SKM-1 (cell line): Measurements from ENCODE around the gene SIGLEC12.
"Not testable (repeated sequence)": the region's sequence is repeated elsewhere in the genome, so short reads cannot be mapped to it uniquely, and the experiment has no call there.

Experiments
- DNase-seq: peaks from one replicate; lab custom pipeline; 2025; ENCODE audit not compliant: unreplicated experiment; lab: John Stamatoyannopoulos, UW

SIGLEC12 gene

GRCh38 chr19:51485960-51486660, 15.5 kb downstream of the SIGLEC12 start:
- no peak for DNase-seq

- no peak for DNase-seq
These were observed 21.0 kb downstream of the SIGLEC12 start for GRCh38 chr19:51480590-51480989.

GRCh38 chr19:51479531-51480331, 21.9 kb downstream of the SIGLEC12 start:
- no peak for DNase-seq

- DNase-seq = no peak
These were observed 23.0 kb downstream of the SIGLEC12 start, which contains the start of gene CEACAM18 for GRCh38 chr19:51478381-51479234. Gene CEACAM18 (plus strand): TSS chr19:51478539.

DNA sequence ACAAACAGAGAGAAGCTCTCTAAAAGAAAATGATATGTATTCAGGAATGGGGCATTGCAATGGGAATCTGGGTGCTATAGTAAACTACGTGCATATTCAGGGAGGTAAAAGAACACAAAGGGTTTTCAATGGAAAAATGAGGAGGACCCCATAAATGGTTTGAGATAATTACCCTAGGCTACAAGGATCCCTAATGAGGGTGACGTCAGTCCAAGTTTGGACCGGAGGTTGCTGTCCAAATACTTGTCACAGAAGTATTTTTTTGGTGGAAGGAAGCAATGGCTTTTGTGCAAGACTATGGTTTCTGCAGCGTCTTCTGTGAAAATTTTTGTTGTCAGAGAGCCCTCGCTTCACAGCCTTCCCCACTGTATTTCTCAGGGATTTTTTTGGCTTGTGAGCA, 24.3 kb downstream of the SIGLEC12 start:
- DNase-seq = no peak

DNA sequence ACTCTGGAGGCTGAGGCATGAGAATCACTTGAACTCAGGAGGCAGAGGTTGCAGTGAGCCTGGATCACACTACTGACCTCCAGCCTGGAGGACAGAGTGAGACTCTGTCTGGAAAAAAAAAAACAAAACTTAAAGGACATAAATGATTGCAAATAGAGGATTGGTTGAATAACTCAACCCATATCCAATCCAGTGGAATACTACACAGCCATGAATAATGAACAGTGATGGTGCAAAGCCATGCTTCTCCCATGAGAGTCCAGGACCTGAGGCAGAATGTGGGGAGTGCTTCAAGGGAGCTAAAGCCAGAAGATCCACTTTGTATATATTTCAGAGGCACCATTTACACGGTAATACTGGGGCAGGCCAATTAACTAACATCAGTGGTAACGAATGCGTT, 25.4 kb downstream of the SIGLEC12 start:
- DNase-seq = no peak

DNA sequence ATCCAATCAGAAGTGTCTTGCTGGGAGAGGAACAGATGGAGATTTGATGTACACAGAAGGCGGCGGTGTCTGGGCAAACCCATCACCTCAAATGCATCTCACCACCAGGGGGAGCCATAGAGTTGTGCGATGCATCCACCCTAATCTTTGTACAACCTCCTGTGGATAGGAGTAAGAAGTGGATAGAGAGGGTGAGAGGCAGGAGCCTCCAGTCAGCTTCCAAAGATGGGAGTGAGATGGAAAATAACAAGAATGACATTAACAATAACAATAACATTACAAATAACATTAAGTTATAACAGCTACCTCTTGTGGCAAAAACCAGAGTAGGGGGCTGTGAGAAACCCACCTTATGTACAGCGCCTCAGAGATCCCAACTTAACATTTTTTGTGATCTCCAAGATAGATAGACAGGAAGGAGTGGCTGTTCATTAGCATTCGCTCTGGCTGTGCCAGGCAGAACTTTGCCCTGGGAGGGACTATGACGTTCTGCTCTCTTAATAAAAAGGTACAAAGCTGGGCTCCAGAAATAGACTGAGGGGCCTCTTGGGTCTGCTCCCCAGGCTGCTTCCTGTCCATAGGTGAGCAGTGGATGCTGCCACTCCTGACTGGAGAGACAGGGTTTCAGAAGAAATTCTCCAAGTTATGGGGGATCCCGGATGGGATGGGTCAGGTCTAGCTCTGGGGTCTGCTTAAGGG, 28.4 kb downstream of the SIGLEC12 start:
- peak; percentile 15 for DNase-seq

GRCh38 chr19:51472607-51473006, 29.0 kb downstream of the SIGLEC12 start:
- no peak for DNase-seq

GRCh38 chr19:51471527-51471926, 30.1 kb downstream of the SIGLEC12 start:
- DNase-seq = no peak

- no peak for DNase-seq
These were observed 30.6 kb downstream of the SIGLEC12 start for GRCh38 chr19:51470966-51471365.

- no peak for DNase-seq
These were observed 32.0 kb downstream of the SIGLEC12 start for GRCh38 chr19:51469629-51470028.

GRCh38 chr19:51469162-51469561, 32.4 kb downstream of the SIGLEC12 start:
- no peak for DNase-seq

GRCh38 chr19:51468545-51468920, 33.1 kb downstream of the SIGLEC12 start:
- no peak for DNase-seq

DNA sequence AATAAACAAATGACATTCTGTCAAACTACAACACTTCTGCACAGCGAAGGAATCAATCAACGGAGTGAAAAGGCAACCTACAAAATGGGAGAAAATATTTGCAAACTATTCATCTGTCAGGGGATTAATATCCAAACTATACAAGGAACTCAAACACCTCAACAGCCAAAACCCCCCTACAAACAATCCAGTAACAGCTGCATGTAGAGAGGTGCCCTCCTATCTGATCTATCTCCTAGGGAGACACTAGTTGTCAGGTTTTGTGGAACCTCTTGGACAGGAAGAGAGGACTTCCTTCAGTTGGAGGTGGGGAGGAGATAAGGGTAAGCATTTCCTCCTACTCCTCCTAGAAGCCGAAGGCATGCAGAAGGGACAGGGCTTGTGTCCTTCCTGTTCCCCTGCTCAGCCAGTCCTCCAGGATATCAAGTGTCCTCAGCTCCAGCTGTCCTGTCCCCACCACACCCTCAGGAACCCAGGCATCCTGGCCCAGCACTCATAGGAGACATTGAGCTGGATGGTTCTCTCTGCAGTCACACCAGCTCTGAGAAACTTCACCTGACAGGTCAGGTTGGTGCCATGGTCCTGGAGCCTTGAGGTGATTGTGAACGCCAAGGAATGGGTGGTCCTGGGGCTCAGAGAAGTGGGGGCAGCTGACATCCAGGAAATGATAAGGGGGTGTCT, 33.6 kb downstream of the SIGLEC12 start:
- no peak for DNase-seq

DNA sequence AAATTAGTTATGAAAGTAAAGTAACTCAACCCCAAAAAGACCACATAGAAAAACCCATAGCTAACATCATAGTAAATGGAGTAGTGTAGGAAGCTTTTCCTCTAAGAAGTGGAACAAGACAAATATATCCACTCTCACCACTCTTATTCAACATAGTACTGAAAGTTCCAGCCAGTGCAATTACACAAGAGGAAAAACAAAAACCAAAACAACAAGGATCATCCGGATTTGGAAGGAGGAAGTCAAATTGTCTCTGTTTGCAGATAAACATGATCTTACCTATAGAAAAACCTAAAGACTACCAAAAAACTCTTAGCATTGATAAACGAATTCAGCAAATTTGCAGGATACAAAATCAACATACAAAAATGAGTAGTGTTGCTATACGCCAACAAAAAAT, 34.9 kb downstream of the SIGLEC12 start:
- DNase-seq = no peak

DNA sequence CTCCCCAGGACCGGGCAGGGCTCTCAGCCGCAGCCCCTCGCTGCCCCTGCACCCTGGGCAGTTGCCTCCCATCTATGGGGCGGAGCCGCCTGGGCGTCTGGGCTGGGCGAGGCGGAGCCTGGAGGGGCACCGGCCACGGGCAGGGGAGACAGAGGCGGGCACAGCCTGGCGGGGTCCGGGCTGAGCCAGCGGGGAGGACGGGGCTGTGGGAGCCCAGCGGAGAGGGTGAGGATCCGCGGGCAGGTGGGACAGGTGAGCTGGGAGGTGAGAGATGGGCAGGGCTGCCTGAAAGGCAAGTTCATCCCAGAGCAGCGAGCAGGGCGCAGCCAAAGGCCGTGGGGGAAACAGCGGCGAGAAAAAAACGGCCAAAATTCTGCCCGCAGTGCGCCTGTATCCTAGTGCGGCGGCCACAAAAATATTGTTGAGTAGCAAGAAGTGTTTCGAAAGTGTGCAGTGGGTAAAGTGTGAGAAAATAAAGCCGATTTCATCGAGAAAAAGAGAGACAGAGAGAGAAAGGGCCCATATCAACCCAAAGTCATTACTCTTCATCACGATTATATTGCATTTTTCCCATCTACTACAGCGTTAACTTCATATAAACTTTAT, 37.5 kb downstream of the SIGLEC12 start:
- DNase-seq = not testable (repeated sequence)

DNA sequence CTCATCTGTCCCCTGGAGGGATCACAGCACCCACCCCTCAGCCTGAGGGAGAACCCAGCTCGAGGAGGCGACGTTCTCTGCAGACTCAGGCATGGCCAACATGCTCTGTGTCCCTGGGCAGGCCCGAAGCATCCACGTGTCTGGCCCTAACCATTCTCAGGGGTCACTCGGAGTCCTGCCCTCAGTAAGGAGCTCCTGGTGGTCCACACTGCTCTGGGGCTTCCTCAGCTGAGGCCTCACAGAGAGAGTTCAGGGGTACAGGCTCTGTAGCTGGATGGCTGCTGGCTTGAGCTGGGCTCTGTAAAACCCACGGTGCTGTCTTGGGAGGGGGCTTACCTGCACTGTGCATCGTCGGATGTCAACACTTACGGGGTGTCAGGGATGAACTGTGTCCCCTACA, 38.9 kb downstream of the SIGLEC12 start:
- no peak for DNase-seq

- DNase-seq = no peak
These were observed 39.3 kb downstream of the SIGLEC12 start for GRCh38 chr19:51462276-51462675.

- peak; percentile 37 for DNase-seq
These were observed 39.9 kb downstream of the SIGLEC12 start for GRCh38 chr19:51461723-51462161.
